Vagina (tissue), 2 donors: ENCODE results near the gene TSC22D4.
"Not testable (repeated sequence)": the region's sequence is repeated elsewhere in the genome, so short reads cannot be mapped to it uniquely, and the experiment has no call there.

Source experiments
- POLR2A ChIP-seq, 2 donors: fragments of 450-650 bp; IDR thresholded peaks; one replicate each; pipeline ENCODE4 v1.6.1; 2017; ENCODE audit warnings: antibody characterized with exemption in 2 of 2, mild to moderate bottlenecking in 2 of 2, moderate library complexity in 2 of 2
- TF ChIP-seq, protein P1 (sequence below), 3 experiments: fragments of 450-650 bp in 2 of 3; fragments of 200-600 bp in 1 of 3; sonication (generic) in 1 of 3; IDR thresholded peaks; one replicate each; pipeline ENCODE4 v1.5.1; 2017 to 2019; ENCODE audit warnings: antibody characterized with exemption in 3 of 3, mild to moderate bottlenecking in 2 of 3, moderate library complexity in 2 of 3

DNA sequence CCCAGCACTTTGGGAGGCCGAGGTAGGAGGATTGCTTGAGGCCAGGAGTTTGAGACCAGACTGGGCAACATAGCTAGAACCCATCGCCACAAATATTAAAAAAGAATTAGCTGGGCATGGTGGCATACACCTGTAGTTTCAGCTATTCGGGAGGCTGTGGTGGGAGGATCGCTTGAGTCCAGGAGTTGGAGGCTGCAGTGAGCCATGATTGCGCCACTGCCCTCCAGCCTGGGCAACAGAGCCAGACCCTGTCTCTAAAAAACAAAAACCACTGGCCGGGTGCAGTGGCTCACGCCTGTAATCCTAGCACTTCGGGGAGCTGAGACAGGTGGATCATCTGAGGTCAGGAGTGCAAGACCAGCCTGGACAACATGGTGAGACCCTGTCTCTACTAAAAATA lies 25.2 kb downstream of the TSC22D4 start:
- TF ChIP-seq, protein P1, sequence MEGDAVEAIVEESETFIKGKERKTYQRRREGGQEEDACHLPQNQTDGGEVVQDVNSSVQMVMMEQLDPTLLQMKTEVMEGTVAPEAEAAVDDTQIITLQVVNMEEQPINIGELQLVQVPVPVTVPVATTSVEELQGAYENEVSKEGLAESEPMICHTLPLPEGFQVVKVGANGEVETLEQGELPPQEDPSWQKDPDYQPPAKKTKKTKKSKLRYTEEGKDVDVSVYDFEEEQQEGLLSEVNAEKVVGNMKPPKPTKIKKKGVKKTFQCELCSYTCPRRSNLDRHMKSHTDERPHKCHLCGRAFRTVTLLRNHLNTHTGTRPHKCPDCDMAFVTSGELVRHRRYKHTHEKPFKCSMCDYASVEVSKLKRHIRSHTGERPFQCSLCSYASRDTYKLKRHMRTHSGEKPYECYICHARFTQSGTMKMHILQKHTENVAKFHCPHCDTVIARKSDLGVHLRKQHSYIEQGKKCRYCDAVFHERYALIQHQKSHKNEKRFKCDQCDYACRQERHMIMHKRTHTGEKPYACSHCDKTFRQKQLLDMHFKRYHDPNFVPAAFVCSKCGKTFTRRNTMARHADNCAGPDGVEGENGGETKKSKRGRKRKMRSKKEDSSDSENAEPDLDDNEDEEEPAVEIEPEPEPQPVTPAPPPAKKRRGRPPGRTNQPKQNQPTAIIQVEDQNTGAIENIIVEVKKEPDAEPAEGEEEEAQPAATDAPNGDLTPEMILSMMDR (IDR thresholded peaks at IDR 0.05) = not testable (repeated sequence)
- TF ChIP-seq POLR2A (IDR thresholded peaks at IDR 0.05) = not testable (repeated sequence)
